GM21381 (cell line): ENCODE data around the gene RASIP1.
"Not testable (repeated sequence)": the region's sequence is repeated elsewhere in the genome, so short reads cannot be mapped to it uniquely, and the experiment has no call there.

Experiments
- ATAC-seq: cut with Tn5 transposase; IDR thresholded peaks from one replicate; pipeline ENCODE4 v1.9.1; 2021; ENCODE audit warnings: mild to moderate bottlenecking, moderate library complexity; ENCODE audit not compliant: unreplicated experiment

Gene RASIP1

GRCh38 chr19:48740164-48740972 is at the start of gene RASIP1:
RASIP1 (minus strand) TSS chr19:48740610; CDS start chr19:48740282, 328 bp downstream.
- no peak for ATAC-seq

- ATAC-seq = not testable (repeated sequence)
Measured at GRCh38 chr19:48787331-48787730, 46.9 kb upstream of the RASIP1 start.

GRCh38 chr19:48786422-48786821 is 46.0 kb upstream of the RASIP1 start:
- not testable (repeated sequence) for ATAC-seq

GRCh38 chr19:48784527-48784926 is 44.1 kb upstream of the RASIP1 start:
- ATAC-seq = no peak

- ATAC-seq = no peak
Measured at GRCh38 chr19:48780631-48781391, 40.4 kb upstream of the RASIP1 start.

- no peak for ATAC-seq
Measured at GRCh38 chr19:48779636-48780035, 39.2 kb upstream of the RASIP1 start.

GRCh38 chr19:48777720-48778119 is 37.3 kb upstream of the RASIP1 start:
- no peak for ATAC-seq

- ATAC-seq = no peak
Measured at GRCh38 chr19:48777139-48777538, 36.7 kb upstream of the RASIP1 start.

- ATAC-seq = no peak
Measured at GRCh38 chr19:48772503-48772953, 32.1 kb upstream of the RASIP1 start.

- ATAC-seq = no peak
Measured at GRCh38 chr19:48770734-48771472, 30.5 kb upstream of the RASIP1 start.

- no peak for ATAC-seq
Measured at GRCh38 chr19:48770266-48770665, 29.9 kb upstream of the RASIP1 start.

- ATAC-seq = no peak
Measured at GRCh38 chr19:48768994-48769713, 28.7 kb upstream of the RASIP1 start.

- not testable (repeated sequence) for ATAC-seq
Measured at GRCh38 chr19:48768171-48768753, 27.9 kb upstream of the RASIP1 start.

GRCh38 chr19:48765816-48766215 is 25.4 kb upstream of the RASIP1 start:
- not testable (repeated sequence) for ATAC-seq

GRCh38 chr19:48760504-48761205 is 20.2 kb upstream of the RASIP1 start:
- no peak for ATAC-seq

- no peak for ATAC-seq
Measured at GRCh38 chr19:48757741-48758144, 17.3 kb upstream of the RASIP1 start.

- ATAC-seq = no peak
Measured at GRCh38 chr19:48757089-48757675, 16.8 kb upstream of the RASIP1 start.

GRCh38 chr19:48756686-48757085 is 16.3 kb upstream of the RASIP1 start:
- ATAC-seq = no peak

GRCh38 chr19:48756212-48756611 is 15.8 kb upstream of the RASIP1 start:
- ATAC-seq = no peak
